HEK293T (cell line): ENCODE results near the gene ZDHHC23.

Experiments
- ARNT ChIP-seq: fragments of 450-650 bp; IDR thresholded peaks from 2 replicates; pipeline ENCODE4 v1.6.1; 2017; ENCODE audit warnings: mild to moderate bottlenecking
- BHLHE40 ChIP-seq: fragments of 450-650 bp; IDR thresholded peaks from 2 replicates; pipeline ENCODE4 v1.6.1; 2016; ENCODE audit warnings: mild to moderate bottlenecking, moderate library complexity, borderline replicate concordance
- CTBP1 ChIP-seq: fragments of 450-650 bp; IDR thresholded peaks from 2 replicates; pipeline ENCODE4 v1.6.1; 2016; ENCODE audit warnings: borderline replicate concordance
- ELF4 ChIP-seq: fragments of 450-650 bp; IDR thresholded peaks from 2 replicates; pipeline ENCODE4 v1.6.1; 2017; ENCODE audit warnings: antibody characterized with exemption
- FOXA1 ChIP-seq: fragments of 450-650 bp; IDR thresholded peaks from 2 replicates; pipeline ENCODE4 v1.6.1; 2016; ENCODE audit warnings: mild to moderate bottlenecking
- FOXM1 ChIP-seq: fragments of 450-650 bp; IDR thresholded peaks from 2 replicates; pipeline ENCODE4 v1.6.1; 2017; ENCODE audit warnings: mild to moderate bottlenecking, borderline replicate concordance
- L3MBTL2 ChIP-seq: fragments of 450-650 bp; conservative IDR thresholded peaks from 2 replicates; pipeline ENCODE4 v1.6.1; 2016; ENCODE audit warnings: mild to moderate bottlenecking
- LEF1 ChIP-seq: fragments of 450-650 bp; IDR thresholded peaks from 2 replicates; pipeline ENCODE4 v1.6.1; 2017; ENCODE audit warnings: mild to moderate bottlenecking, borderline replicate concordance
- NFRKB ChIP-seq: fragments of 450-650 bp; IDR thresholded peaks from 2 replicates; pipeline ENCODE4 v1.6.1; 2016; ENCODE audit warnings: mild to moderate bottlenecking, moderate library complexity
- SP1 ChIP-seq: fragments of 450-650 bp; IDR thresholded peaks from 2 replicates; pipeline ENCODE4 v1.6.1; 2017
- SUZ12 ChIP-seq: fragments of 450-650 bp; IDR thresholded peaks from 2 replicates; pipeline ENCODE4 v1.6.1; 2016; ENCODE audit warnings: mild to moderate bottlenecking
- TARDBP ChIP-seq: fragments of 450-650 bp; IDR thresholded peaks from 2 replicates; pipeline ENCODE4 v1.6.1; 2016
- ZNF384 ChIP-seq: fragments of 450-650 bp; IDR thresholded peaks from 2 replicates; pipeline ENCODE4 v1.6.1; 2016

- TF ChIP-seq ARNT (no peak), FOXA1 (no peak), SP1 (no peak), BHLHE40 (no peak), ELF4 (no peak), ZNF384 (no peak), FOXM1 (no peak), TARDBP (no peak), SUZ12 (no peak), CTBP1 (no peak), L3MBTL2 (no peak), NFRKB (no peak), LEF1 (no peak)
These were observed 39.7 kb upstream of the ZDHHC23 start for GRCh38 chr3:113908133-113908532.
